GM21367 (cell line): ENCODE data around the gene CAMTA2.
A peak's percentile ranks its signal among the peaks of the same experiment; 100 is the strongest.

Experiments
- ATAC-seq: cut with Tn5 transposase; IDR thresholded peaks from one replicate; pipeline ENCODE4 v1.9.1; 2021; ENCODE audit not compliant: unreplicated experiment

CAMTA2 gene

GRCh38 chr17:4968486-4969046, 18.9 kb downstream of the CAMTA2 start:
- ATAC-seq, result no peak

- peak; percentile 50 for ATAC-seq
Observed at GRCh38 chr17:4967539-4968485, 19.7 kb downstream of the CAMTA2 start, which contains the start of gene SPAG7. SPAG7 (minus strand) TSS chr17:4967817; CDS start chr17:4967804, 13 bp downstream.

GRCh38 chr17:4966844-4967538, 20.5 kb downstream of the CAMTA2 start:
- peak; percentile 67 for ATAC-seq

GRCh38 chr17:4965311-4965986, 22.0 kb downstream of the CAMTA2 start:
- ATAC-seq, result no peak

- ATAC-seq, result no peak
Observed at GRCh38 chr17:4960279-4960922, 27.1 kb downstream of the CAMTA2 start.

- no peak for ATAC-seq
Observed at GRCh38 chr17:4959261-4959965, 28.1 kb downstream of the CAMTA2 start.

- ATAC-seq, result no peak
Observed at GRCh38 chr17:4958102-4958501, 29.4 kb downstream of the CAMTA2 start.

- ATAC-seq, result no peak
Observed at GRCh38 chr17:4956493-4957061, 30.9 kb downstream of the CAMTA2 start.

GRCh38 chr17:4955091-4955490, 32.4 kb downstream of the CAMTA2 start:
- no peak for ATAC-seq

- no peak for ATAC-seq
Observed at GRCh38 chr17:4953451-4953961, 34.0 kb downstream of the CAMTA2 start.

GRCh38 chr17:4951486-4951885, 36.0 kb downstream of the CAMTA2 start:
- ATAC-seq, result no peak

- ATAC-seq, result no peak
Observed at GRCh38 chr17:4950746-4951204, 36.7 kb downstream of the CAMTA2 start, which contains the start of gene ENO3. ENO3 (plus strand) TSS chr17:4951119; CDS start chr17:4951830, 711 bp downstream.

GRCh38 chr17:4950075-4950745, 37.3 kb downstream of the CAMTA2 start:
- no peak for ATAC-seq

- ATAC-seq, result no peak
Observed at GRCh38 chr17:4949321-4950074, 38.0 kb downstream of the CAMTA2 start.

GRCh38 chr17:4948931-4949320, 38.5 kb downstream of the CAMTA2 start:
- no peak for ATAC-seq

GRCh38 chr17:4948166-4948930, 39.1 kb downstream of the CAMTA2 start, which contains the start of gene PFN1:
PFN1 (minus strand) TSS chr17:4948530; CDS start chr17:4948394, 136 bp downstream.
- ATAC-seq, result no peak
